WTC11 (cell line): Measurements from ENCODE around the gene METTL21A.

Experiments
- AFF4 ChIP-seq: sonication (generic); formaldehyde crosslinking; IDR thresholded peaks from 2 replicates; pipeline ENCODE4 v1.8.1; 2023; ENCODE audit warnings: mild to moderate bottlenecking, missing genetic modification reagents, borderline replicate concordance
- CREB1 ChIP-seq: sonication (generic); formaldehyde crosslinking; IDR thresholded peaks from 2 replicates; pipeline ENCODE4 v1.8.0; 2023; ENCODE audit warnings: mild to moderate bottlenecking, missing genetic modification reagents
- CTCF ChIP-seq: fragments of 200-600 bp; IDR thresholded peaks from 2 replicates; pipeline ENCODE4 v1.8.0; 2022; ENCODE audit warnings: antibody characterized with exemption
- IRF2 ChIP-seq: sonication (generic); formaldehyde crosslinking; IDR thresholded peaks from 2 replicates; pipeline ENCODE4 v1.8.0; 2022; ENCODE audit warnings: low read depth, missing genetic modification reagents, borderline replicate concordance
- JUN ChIP-seq: sonication (generic); formaldehyde crosslinking; IDR thresholded peaks from 2 replicates; pipeline ENCODE4 v1.8.0; 2023; ENCODE audit warnings: mild to moderate bottlenecking, missing genetic modification reagents
- KAT7 ChIP-seq: sonication (generic); formaldehyde crosslinking; IDR thresholded peaks from 2 replicates; pipeline ENCODE4 v1.8.1; 2023; ENCODE audit warnings: missing genetic modification reagents, mild to moderate bottlenecking, borderline replicate concordance
- MAX ChIP-seq: sonication (generic); formaldehyde crosslinking; IDR thresholded peaks from 2 replicates; pipeline ENCODE4 v1.8.0; 2022; ENCODE audit warnings: mild to moderate bottlenecking, missing genetic modification reagents
- RELA ChIP-seq: sonication (generic); formaldehyde crosslinking; IDR thresholded peaks from 2 replicates; pipeline ENCODE4 v1.8.1; 2022; ENCODE audit warnings: missing genetic modification reagents, mild to moderate bottlenecking, borderline replicate concordance
- SMAD3 ChIP-seq: sonication (generic); formaldehyde crosslinking; IDR thresholded peaks from 2 replicates; pipeline ENCODE4 v1.8.0; 2022; ENCODE audit warnings: missing genetic modification reagents, mild to moderate bottlenecking, borderline replicate concordance
- SP1 ChIP-seq: sonication (generic); formaldehyde crosslinking; conservative IDR thresholded peaks from 2 replicates; pipeline ENCODE4 v1.8.1; 2022; ENCODE audit warnings: missing genetic modification reagents
- USF2 ChIP-seq: sonication (generic); formaldehyde crosslinking; IDR thresholded peaks from 2 replicates; pipeline ENCODE4 v1.8.1; 2023; ENCODE audit warnings: mild to moderate bottlenecking, missing genetic modification reagents, moderate library complexity

- TF ChIP-seq CREB1 = no peak
- TF ChIP-seq RELA (CRISPR knock-in tag) = no peak
- TF ChIP-seq CTCF = no peak
- TF ChIP-seq IRF2 (CRISPR knock-in tag) = no peak
- no peak for TF ChIP-seq SP1 (CRISPR knock-in tag)
- no peak for TF ChIP-seq SMAD3 (CRISPR knock-in tag)
- no peak for TF ChIP-seq KAT7 (CRISPR knock-in tag)
- TF ChIP-seq JUN = no peak
- no peak for TF ChIP-seq MAX
- TF ChIP-seq AFF4 (CRISPR knock-in tag) = no peak
- TF ChIP-seq USF2 (CRISPR knock-in tag) = no peak
These were observed 40.2 kb downstream of the METTL21A start for GRCh38 chr2:207584952-207585351.
